GM12878 (cell line): ENCODE measurements around the gene BTBD19. TPM values are rescaled to one million over a fixed set of nuclear protein-coding genes. Genes with fewer than 3 reads are reported as not detected.

Experiments used
- ATAC-seq: fragments of 200-7000 bp; cut with Tn5 transposase; 3 replicates; pipeline ENCODE4 v1.9.1; 2020; ENCODE audit warnings: mild to moderate bottlenecking, moderate library complexity
- BruUV-seq: library from RNA; stranded (reverse); fragments of 400-500 nt; replicated peaks from 2 replicates; lab custom pipeline; 2021; lab: Mats Ljungman, UMichigan
- CTCF ChIA-PET: fragments of 300-600 bp; sonication (Branson Sonifier 250); formaldehyde crosslinking; extraction: SDS; loops from one replicate; lab custom pipeline; 2021; ENCODE audit warnings: inconsistent platforms; lab: Yijun Ruan, JAX
- POLR2A ChIA-PET: fragments of 350-600 bp; formaldehyde crosslinking; extraction: SDS; loops from one replicate; lab custom pipeline; 2021; ENCODE audit warnings: inconsistent platforms; lab: Charles Lee
- RAD21 ChIA-PET: fragments of 300-600 bp; sonication (Branson Sonifier 250); formaldehyde crosslinking; loops from one replicate; lab custom pipeline; 2023; ENCODE audit warnings: antibody characterized with exemption; ENCODE audit not compliant: unreplicated experiment; lab: Charles Lee
- SMC1A ChIA-PET: fragments of 300-600 bp; sonication (Branson Sonifier 250); formaldehyde crosslinking; loops from one replicate; lab custom pipeline; 2023; ENCODE audit not compliant: unreplicated experiment, uncharacterized antibody; lab: Charles Lee
- DNase-seq: peaks from one replicate; pipeline ENCODE4 v3.0.0-alpha.2; 2011; ENCODE audit warnings: low read depth, low spot score
- FAIRE-seq: peaks from 3 replicates; lab custom pipeline; 2011; peaks lifted over from hg19 to GRCh38; lab: Jason Lieb, UNC
- H2AFZ ChIP-seq: 2 replicates; pipeline ENCODE4 v1.6.0; 2011; ENCODE audit warnings: low read depth, low read length, control low read depth; ENCODE audit not compliant: control insufficient read depth
- H3K27ac ChIP-seq: 2 replicates; pipeline ENCODE4 v1.5.1; 2011; ENCODE audit warnings: control low read depth; ENCODE audit not compliant: control insufficient read depth, insufficient read depth
- H3K27me3 ChIP-seq, 2 experiments: replicated peaks in 1 of 2; 2 replicates each; pipeline versions ENCODE4 v1.6.0 to v1.6.1; 2011; ENCODE audit warnings: low read length in 1 of 2; ENCODE audit not compliant: control insufficient read depth in 2 of 2, insufficient read depth in 2 of 2
- H3K36me3 ChIP-seq, 2 experiments: 2 replicates each; pipeline ENCODE4 v1.5.1; 2011; ENCODE audit warnings: low read length in 1 of 2; ENCODE audit not compliant: control insufficient read depth in 2 of 2, insufficient read depth in 2 of 2
- H3K4me1 ChIP-seq: 2 replicates; pipeline ENCODE4 v1.6.1; 2011; ENCODE audit warnings: mild to moderate bottlenecking, low read length, moderate library complexity, mixed read lengths; ENCODE audit not compliant: control insufficient read depth, insufficient read depth
- H3K4me2 ChIP-seq: 2 replicates; pipeline ENCODE4 v1.6.0; 2011; ENCODE audit warnings: control low read depth; ENCODE audit not compliant: control insufficient read depth, insufficient read depth
- H3K4me3 ChIP-seq: fragments of 200-600 bp; sonication (generic); 2 replicates; pipeline ENCODE4 v1.5.1; 2016
- H3K79me2 ChIP-seq: 2 replicates; pipeline ENCODE4 v1.6.0; 2011; ENCODE audit warnings: low read length; ENCODE audit not compliant: control insufficient read depth, insufficient read depth
- H3K9ac ChIP-seq: 2 replicates; pipeline ENCODE4 v1.8.0; 2011; ENCODE audit warnings: low read length, control low read depth, mixed read lengths; ENCODE audit not compliant: control insufficient read depth, insufficient read depth
- H3K9me3 ChIP-seq: replicated peaks from 3 replicates; pipeline ENCODE4 v1.5.1; 2011; ENCODE audit warnings: mild to moderate bottlenecking, low read length; ENCODE audit not compliant: control insufficient read depth, insufficient read depth
- H4K20me1 ChIP-seq: 2 replicates; pipeline ENCODE4 v1.6.0; 2011; ENCODE audit not compliant: control insufficient read depth, insufficient read depth
- CBX5 ChIP-seq: sonication (generic); IDR thresholded peaks from 2 replicates; pipeline ENCODE4 v1.6.1; 2016; ENCODE audit warnings: low read depth, moderate library complexity, mild to moderate bottlenecking, inconsistent platforms
- EP300 ChIP-seq, 2 experiments: fragments of 150-350 bp in 1 of 2; IDR thresholded peaks; 2 replicates each; pipeline ENCODE4 v1.6.1; 2011 to 2012; ENCODE audit warnings: low read depth in 2 of 2, low read length in 2 of 2, borderline replicate concordance in 1 of 2, improper control_type of control experiment in 1 of 2, inconsistent platforms in 1 of 2; ENCODE audit not compliant: control insufficient read depth in 1 of 2
- EZH2 ChIP-seq: IDR thresholded peaks from 2 replicates; pipeline ENCODE4 v1.6.1; 2012; ENCODE audit warnings: low read depth, mild to moderate bottlenecking, control low read depth, inconsistent platforms, low read length, borderline replicate concordance; ENCODE audit not compliant: control insufficient read depth
- HSF1 ChIP-seq: fragments of 150-350 bp; IDR thresholded peaks from 2 replicates; pipeline ENCODE4 v1.6.1; 2014; ENCODE audit warnings: mild to moderate bottlenecking, low read depth, low read length
- MXI1 ChIP-seq: fragments of 150-350 bp; IDR thresholded peaks from 2 replicates; pipeline ENCODE4 v1.6.1; 2011; ENCODE audit warnings: low read depth, mild to moderate bottlenecking, inconsistent platforms, low read length, improper control_type of control experiment
- NFXL1 ChIP-seq: fragments of 450-650 bp; IDR thresholded peaks from 2 replicates; pipeline ENCODE4 v1.6.1; 2017; ENCODE audit warnings: antibody characterized with exemption, mild to moderate bottlenecking, borderline replicate concordance
- RUNX3 ChIP-seq: IDR thresholded peaks from 2 replicates; pipeline ENCODE4 v1.6.1; 2012; ENCODE audit warnings: low read length, inconsistent platforms
- SP1 ChIP-seq: IDR thresholded peaks from one replicate; pipeline ENCODE4 v1.6.1; 2011; ENCODE audit warnings: low read depth, low read length
- USF2 ChIP-seq: IDR thresholded peaks from 2 replicates; pipeline ENCODE4 v1.6.1; 2011; ENCODE audit warnings: low read depth, low read length, improper control_type of control experiment, borderline replicate concordance
- ZNF592 ChIP-seq: fragments of 450-650 bp; IDR thresholded peaks from 2 replicates; pipeline ENCODE4 v1.6.1; 2017; ENCODE audit warnings: mild to moderate bottlenecking, moderate library complexity
- WGBS: methylation state at CpG from one replicate; pipeline ENCODE4 v1.1.6; 2016; ENCODE audit warnings: low lambda C conversion rate; ENCODE audit not compliant: insufficient replicate concordance, insufficient coverage; ENCODE audit errors: missing lambda C conversion rate; 5-methylcytosine and 5-hydroxymethylcytosine counted together
- in situ Hi-C: fragments of 300-500 bp; cut with MboI; formaldehyde crosslinking; loops from 9 replicates; pipeline ENCODE4 v1.14.3; 2018; ENCODE audit warnings: mixed read lengths
- intact Hi-C: fragments of 100-400 bp; cut with micrococcal nuclease; formaldehyde crosslinking; loops from one replicate; pipeline ENCODE4 v1.14.2; 2022; ENCODE audit not compliant: unreplicated experiment
- polyA plus RNA-seq, 11 experiments: library from polyadenylated mRNA; depleted of rRNA in 4 of 11; unstranded in 6 of 11; stranded (reverse) in 5 of 11; fragments of >200 nt; fragmentation: Nextera tagmentation in 4 of 11; fragmentation: Illumina TruSeq in 1 of 11; extraction: Ambion mirVana in 4 of 11; extraction: Trizol in 1 of 11; gene quantifications; 1 replicate in 1 of 11; 2 replicates in 10 of 11; pipeline versions ENCODE4 v1.2.1 to v1.2.3, GENCODE V29; 2011 to 2016; ENCODE audit warnings: inconsistent platforms in 2 of 11, missing spikeins in 2 of 11, low read depth in 1 of 11
- total RNA-seq, 4 experiments: library from RNA; depleted of rRNA in 3 of 4; stranded (reverse); fragments of >200 nt in 3 of 4; fragmentation: Illumina TruSeq in 1 of 4; extraction: Trizol in 1 of 4; gene quantifications; 2 replicates each; pipeline versions ENCODE4 v1.2.1 to v1.2.3, GENCODE V29; 2013 to 2021
- TF ChIP-seq, protein P1 (sequence below): fragments of 450-650 bp; IDR thresholded peaks from 2 replicates; pipeline ENCODE4 v1.6.1; 2017; ENCODE audit warnings: mild to moderate bottlenecking

Gene BTBD19
- total and polyA plus RNA-seq, 10 of the 15 experiments (the other 5 are each of a cell fraction or from before 2014, with no cell fraction given) = 0.13 to 2.7 (median 0.42) TPM

GRCh38 chr1:44849575-44850132, 41.3 kb downstream of the BTBD19 start:
- Histone ChIP-seq H3K36me3 (no peaks in the 10 kb centered on the region; a peak in 1 of 4 replicates), H4K20me1 (no peaks in the 10 kb centered on the region), H3K79me2 (no peaks in the 10 kb centered on the region), H3K27ac (no peak overlapping the region), H3K9me3 (no peaks in the 10 kb centered on the region), H3K4me2 (no peak overlapping the region), H2AFZ (no peak overlapping the region), H3K4me1 (peaks cover 3% of the 10 kb centered on the region; the same call in 1 of the 2 replicates), H3K4me3 (no peak overlapping the region), H3K9ac (no peak overlapping the region), H3K27me3 (no peaks in the 10 kb centered on the region)
- no peak for ATAC-seq
- no peak for DNase-seq
- FAIRE-seq = no peak
- 73% methylated on average over 2 of the region's 2 CpGs for WGBS
- no TSS peak for BruUV-seq
- in situ Hi-C loops = no loop called here
- ChIA-PET SMC1A (interaction anchor here (1.3 kb wide), 1 partner anchor 14 kb away, joined by 3 read pairs; no protein-coding TSS in a partner anchor), POLR2A (interaction anchor here (0.5 to 1.7 kb wide), 2 partner anchors 57 to 247 kb away, joined by 3 read pairs; no protein-coding TSS in a partner anchor), CTCF (interaction anchor here (1.8 kb wide), 1 partner anchor 14 kb away, joined by 15 read pairs; no protein-coding TSS in a partner anchor), RAD21 (no interaction called here)
- TF ChIP-seq RUNX3 = no peak
- TF ChIP-seq EZH2 = no peak
- TF ChIP-seq, protein P1, sequence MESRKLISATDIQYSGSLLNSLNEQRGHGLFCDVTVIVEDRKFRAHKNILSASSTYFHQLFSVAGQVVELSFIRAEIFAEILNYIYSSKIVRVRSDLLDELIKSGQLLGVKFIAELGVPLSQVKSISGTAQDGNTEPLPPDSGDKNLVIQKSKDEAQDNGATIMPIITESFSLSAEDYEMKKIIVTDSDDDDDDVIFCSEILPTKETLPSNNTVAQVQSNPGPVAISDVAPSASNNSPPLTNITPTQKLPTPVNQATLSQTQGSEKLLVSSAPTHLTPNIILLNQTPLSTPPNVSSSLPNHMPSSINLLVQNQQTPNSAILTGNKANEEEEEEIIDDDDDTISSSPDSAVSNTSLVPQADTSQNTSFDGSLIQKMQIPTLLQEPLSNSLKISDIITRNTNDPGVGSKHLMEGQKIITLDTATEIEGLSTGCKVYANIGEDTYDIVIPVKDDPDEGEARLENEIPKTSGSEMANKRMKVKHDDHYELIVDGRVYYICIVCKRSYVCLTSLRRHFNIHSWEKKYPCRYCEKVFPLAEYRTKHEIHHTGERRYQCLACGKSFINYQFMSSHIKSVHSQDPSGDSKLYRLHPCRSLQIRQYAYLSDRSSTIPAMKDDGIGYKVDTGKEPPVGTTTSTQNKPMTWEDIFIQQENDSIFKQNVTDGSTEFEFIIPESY = no peak
- TF ChIP-seq EP300 (IDR thresholded peaks at IDR 0.05; ENCODE audit: borderline replicate concordance in 1 of 2, control insufficient read depth in 1 of 2, low read depth in 2 of 2, low read length in 2 of 2) = no peak
- TF ChIP-seq SP1 = no peak
- no peak for TF ChIP-seq MXI1
- TF ChIP-seq ZNF592 = no peak
- no peak for TF ChIP-seq CBX5
- TF ChIP-seq HSF1 = no peak
- no peak for TF ChIP-seq USF2
- no peak for TF ChIP-seq NFXL1
- intact Hi-C loops = no loop called here
